A549 treated with AZD9567 at 1 μM for 4 hours (cell line): ENCODE data around the gene MED27. TPM values are rescaled to one million over a fixed set of nuclear protein-coding genes. Genes with fewer than 3 reads are reported as not detected.

Experiments
- total RNA-seq: library from RNA; stranded (reverse); fragments of 200-300 nt; extraction: Qiagen RNA extraction; gene quantifications from 5 replicates; pipeline ENCODE4 v1.2.3, GENCODE V29; 2022; ENCODE audit not compliant: insufficient read depth

The MED27 gene
- total RNA-seq = 30.9 to 35.8 TPM (median 33.3 TPM) in 5 replicates

GRCh38 chr9:132079391-132080091, at the start of gene MED27:
Gene MED27, minus strand, starts transcription at chr9:132079867. Its CDS starts 23 bp downstream, at chr9:132079844.

Other genes with a start within 250 kb of the MED27 start
- 1.5 to 4.0 TPM (median 1.8 TPM) in 5 replicates for gene NTNG2, start 82.2 kb upstream of the MED27 start, total RNA-seq